Dedifferentiated amniotic fluid mesenchymal stem cell (primary cell): ENCODE measurements around the gene NRXN3.
"Not testable (repeated sequence)": the region's sequence is repeated elsewhere in the genome, so short reads cannot be mapped to it uniquely, and the experiment has no call there.

Experiments used
- DNase-seq: peaks from one replicate; pipeline ENCODE4 v3.0.0-alpha.2; 2016; ENCODE audit errors: extremely low spot score

Gene NRXN3

GRCh38 chr14:79728331-79728730 is 1558.2 kb downstream of the NRXN3 start:
- DNase-seq = no peak

GRCh38 chr14:79729731-79730130 is 1559.6 kb downstream of the NRXN3 start:
- DNase-seq = no peak

- DNase-seq = no peak
These were observed 1560.0 kb downstream of the NRXN3 start for GRCh38 chr14:79730196-79730595.

- no peak for DNase-seq
These were observed 1560.8 kb downstream of the NRXN3 start for GRCh38 chr14:79730953-79731352.

- DNase-seq = no peak
These were observed 1562.9 kb downstream of the NRXN3 start for GRCh38 chr14:79732911-79733655.

- no peak for DNase-seq
These were observed 1564.0 kb downstream of the NRXN3 start for GRCh38 chr14:79734151-79734550.

- no peak for DNase-seq
These were observed 1564.5 kb downstream of the NRXN3 start for GRCh38 chr14:79734656-79735055.

GRCh38 chr14:79735121-79735520 is 1564.9 kb downstream of the NRXN3 start:
- no peak for DNase-seq

- no peak for DNase-seq
These were observed 1570.0 kb downstream of the NRXN3 start for GRCh38 chr14:79740066-79740601.

GRCh38 chr14:79742142-79742541 is 1572.0 kb downstream of the NRXN3 start:
- no peak for DNase-seq

GRCh38 chr14:79745046-79745445 is 1574.9 kb downstream of the NRXN3 start:
- no peak for DNase-seq

- no peak for DNase-seq
These were observed 1578.9 kb downstream of the NRXN3 start for GRCh38 chr14:79749065-79749464.

- DNase-seq = no peak
These were observed 1588.8 kb downstream of the NRXN3 start for GRCh38 chr14:79758985-79759384.

- DNase-seq = no peak
These were observed 1594.2 kb downstream of the NRXN3 start for GRCh38 chr14:79764323-79764722.

GRCh38 chr14:79766511-79766910 is 1596.3 kb downstream of the NRXN3 start:
- no peak for DNase-seq

- DNase-seq = no peak
These were observed 1597.1 kb downstream of the NRXN3 start for GRCh38 chr14:79767251-79767650.

GRCh38 chr14:79767721-79768120 is 1597.5 kb downstream of the NRXN3 start:
- DNase-seq = not testable (repeated sequence)

- no peak for DNase-seq
These were observed 1611.7 kb downstream of the NRXN3 start for GRCh38 chr14:79781882-79782281.

GRCh38 chr14:79783041-79783440 is 1612.9 kb downstream of the NRXN3 start:
- no peak for DNase-seq

- no peak for DNase-seq
These were observed 1616.3 kb downstream of the NRXN3 start for GRCh38 chr14:79786522-79786921.

GRCh38 chr14:79788346-79788745 is 1618.2 kb downstream of the NRXN3 start:
- DNase-seq = no peak

- no peak for DNase-seq
These were observed 1621.0 kb downstream of the NRXN3 start for GRCh38 chr14:79791055-79791732.

GRCh38 chr14:79802093-79802492 is 1631.9 kb downstream of the NRXN3 start:
- no peak for DNase-seq
